Liver (tissue), 9 donors: ENCODE measurements around the gene ABLIM3. TPM values are rescaled to one million over a fixed set of nuclear protein-coding genes. Genes with fewer than 3 reads are reported as not detected.

Experiments used
- DNase-seq: peaks from one replicate; pipeline ENCODE4 v3.0.0-alpha.2; 2017; ENCODE audit warnings: low spot score
- H3K27ac ChIP-seq, 2 donors: one replicate each; pipeline ENCODE4 v1.7.0; 2013; ENCODE audit warnings: inconsistent platforms in 2 of 2, low read length in 2 of 2, control low read depth in 1 of 2, low read depth in 1 of 2, mild to moderate bottlenecking in 1 of 2
- H3K27me3 ChIP-seq, 4 donors: one replicate each; pipeline versions ENCODE4 v1.6.1 to v1.7.0; 2013; ENCODE audit warnings: low read length in 3 of 4, inconsistent platforms in 1 of 4, mild to moderate bottlenecking in 1 of 4, moderate library complexity in 1 of 4; ENCODE audit not compliant: control insufficient read depth in 4 of 4, insufficient read depth in 4 of 4
- H3K36me3 ChIP-seq, 4 donors: one replicate each; pipeline versions ENCODE4 v1.6.1 to v1.7.0; 2013; ENCODE audit warnings: low read length in 3 of 4, mild to moderate bottlenecking in 3 of 4, low read depth in 1 of 4, moderate library complexity in 1 of 4; ENCODE audit not compliant: control insufficient read depth in 4 of 4, insufficient read depth in 3 of 4
- H3K4me1 ChIP-seq, 4 donors: one replicate each; pipeline versions ENCODE4 v1.6.1 to v1.7.0; 2013; ENCODE audit warnings: low read length in 3 of 4, mild to moderate bottlenecking in 3 of 4, moderate library complexity in 1 of 4; ENCODE audit not compliant: control insufficient read depth in 4 of 4, insufficient read depth in 4 of 4
- H3K4me3 ChIP-seq, 3 donors: one replicate each; pipeline versions ENCODE4 v1.6.1 to v1.7.0; 2013; ENCODE audit warnings: low read length in 3 of 3, control low read depth in 1 of 3, low read depth in 1 of 3, mild to moderate bottlenecking in 1 of 3
- H3K9ac ChIP-seq, 2 donors: one replicate each; pipeline ENCODE4 v1.7.0; 2013; ENCODE audit warnings: low read length in 2 of 2, mild to moderate bottlenecking in 2 of 2, moderate library complexity in 2 of 2, control low read depth in 1 of 2, low read depth in 1 of 2
- H3K9me3 ChIP-seq, 4 donors: one replicate each; pipeline versions ENCODE4 v1.6.1 to v1.7.0; 2013; ENCODE audit warnings: low read length in 3 of 4; ENCODE audit not compliant: control insufficient read depth in 4 of 4
- ATF3 ChIP-seq: IDR thresholded peaks from 2 replicates; pipeline ENCODE4 v1.6.1; 2016; ENCODE audit warnings: antibody characterized with exemption
- CTCF ChIP-seq: fragments of 150-350 bp; IDR thresholded peaks from 2 replicates; pipeline ENCODE4 v1.5.1; 2017; ENCODE audit warnings: improper control_type of control experiment, low read depth, low read length; ENCODE audit not compliant: missing input control
- FOXA1 ChIP-seq: IDR thresholded peaks from 2 replicates; pipeline ENCODE4 v1.6.1; 2016; ENCODE audit warnings: antibody characterized with exemption
- HNF4G ChIP-seq: IDR thresholded peaks from 2 replicates; pipeline ENCODE4 v1.6.1; 2016; ENCODE audit warnings: antibody characterized with exemption
- JUND ChIP-seq, 2 donors: IDR thresholded peaks; 2 replicates each; pipeline ENCODE4 v1.6.1; 2016; ENCODE audit warnings: antibody characterized with exemption in 2 of 2
- NR2F2 ChIP-seq: IDR thresholded peaks from 2 replicates; pipeline ENCODE4 v1.6.1; 2016; ENCODE audit warnings: antibody characterized with exemption
- RAD21 ChIP-seq, 2 donors: IDR thresholded peaks; 2 replicates each; pipeline ENCODE4 v1.6.1; 2016; ENCODE audit warnings: antibody characterized with exemption in 2 of 2, mild to moderate bottlenecking in 2 of 2
- REST ChIP-seq: IDR thresholded peaks from 2 replicates; pipeline ENCODE4 v1.6.1; 2016; ENCODE audit warnings: antibody characterized with exemption, mild to moderate bottlenecking
- RXRA ChIP-seq, 2 donors: IDR thresholded peaks; 2 replicates each; pipeline ENCODE4 v1.6.1; 2017 to 2018; ENCODE audit warnings: antibody characterized with exemption in 2 of 2, mild to moderate bottlenecking in 1 of 2
- TAF1 ChIP-seq: conservative IDR thresholded peaks from 2 replicates; pipeline ENCODE4 v1.6.1; 2016; ENCODE audit warnings: antibody characterized with exemption, mild to moderate bottlenecking
- YY1 ChIP-seq: IDR thresholded peaks from 2 replicates; pipeline ENCODE4 v1.6.1; 2016; ENCODE audit warnings: antibody characterized with exemption, mild to moderate bottlenecking
- ZBTB33 ChIP-seq: IDR thresholded peaks from 2 replicates; pipeline ENCODE4 v1.6.1; 2016; ENCODE audit warnings: antibody characterized with exemption
- WGBS: extraction: QIAGEN DNeasy Blood & Tissue Kit; methylation state at CpG from one replicate; pipeline ENCODE4 v1.1.7; 2013; 5-methylcytosine and 5-hydroxymethylcytosine counted together
- polyA plus RNA-seq, 2 donors: library from polyadenylated mRNA; stranded (reverse) in 1 of 2; unstranded in 1 of 2; fragments of 200-250 nt in 1 of 2; fragments of >200 nt in 1 of 2; fragmentation: Nextera tagmentation in 1 of 2; extraction: Ambion mirVana in 1 of 2; gene quantifications; one replicate each; pipeline versions ENCODE4 v1.2.1 to v1.2.3, GENCODE V29; 2013 to 2015
- total RNA-seq, 2 donors: library from RNA; depleted of rRNA; stranded (reverse); fragments of >200 nt; gene quantifications; one replicate each; pipeline ENCODE4 v1.2.3, GENCODE V29; 2014
- donor health status: healthy.
- donor health status: healthy.
- donor health status: healthy.
- donor health status: healthy.
- donor health status: healthy.

Gene ABLIM3
- total and polyA plus RNA-seq, 4 donors, result 6.8 to 131 (median 43.1) TPM

GRCh38 chr5:149280124-149280523 is 138.8 kb downstream of the ABLIM3 start:
- no peaks in the 10 kb centered on the region for H3K36me3 ChIP-seq
- no peaks in the 10 kb centered on the region for H3K27me3 ChIP-seq
- H3K9ac ChIP-seq, result no peak overlapping the region
- no peak overlapping the region for H3K4me3 ChIP-seq
- WGBS, result 41% methylated on average over 1 of the region's 1 CpG
- H3K27ac ChIP-seq, result no peak overlapping the region
- no peak for DNase-seq
- TF ChIP-seq NR2F2 (peak; percentile 49), REST (no peak)
- H3K9me3 ChIP-seq, result no peaks in the 10 kb centered on the region
- H3K4me1 ChIP-seq, result no peaks in the 10 kb centered on the region

GRCh38 chr5:149280802-149281201 is 139.5 kb downstream of the ABLIM3 start:
- 92% methylated on average over 4 of the region's 4 CpGs for WGBS
- no peaks in the 10 kb centered on the region for H3K4me1 ChIP-seq
- no peak overlapping the region for H3K4me3 ChIP-seq
- no peaks in the 10 kb centered on the region for H3K9me3 ChIP-seq
- H3K36me3 ChIP-seq, result no peaks in the 10 kb centered on the region
- no peak for DNase-seq
- no peak overlapping the region for H3K9ac ChIP-seq
- TF ChIP-seq YY1 (no peak), RAD21 (IDR thresholded peaks at IDR 0.05) (no peak), HNF4G (no peak), FOXA1 (no peak), REST (no peak), ZBTB33 (no peak), ATF3 (no peak), JUND (IDR thresholded peaks at IDR 0.05) (no peak), CTCF (no peak), RXRA (IDR thresholded peaks at IDR 0.05) (no peak), TAF1 (no peak)
- no peak overlapping the region for H3K27ac ChIP-seq
- no peaks in the 10 kb centered on the region for H3K27me3 ChIP-seq
